Activated T-cell treated with anti-CD3 and anti-CD28 coated beads, Interleukin-2, amount 50 U/mL, for 1 hour (primary cell): ENCODE results near the gene HYI.
"Not testable (repeated sequence)": the region's sequence is repeated elsewhere in the genome, so short reads cannot be mapped to it uniquely, and the experiment has no call there.

Experiments
- DNase-seq: peaks from one replicate; pipeline ENCODE4 v3.0.0-alpha.2; 2020

Gene HYI

DNA sequence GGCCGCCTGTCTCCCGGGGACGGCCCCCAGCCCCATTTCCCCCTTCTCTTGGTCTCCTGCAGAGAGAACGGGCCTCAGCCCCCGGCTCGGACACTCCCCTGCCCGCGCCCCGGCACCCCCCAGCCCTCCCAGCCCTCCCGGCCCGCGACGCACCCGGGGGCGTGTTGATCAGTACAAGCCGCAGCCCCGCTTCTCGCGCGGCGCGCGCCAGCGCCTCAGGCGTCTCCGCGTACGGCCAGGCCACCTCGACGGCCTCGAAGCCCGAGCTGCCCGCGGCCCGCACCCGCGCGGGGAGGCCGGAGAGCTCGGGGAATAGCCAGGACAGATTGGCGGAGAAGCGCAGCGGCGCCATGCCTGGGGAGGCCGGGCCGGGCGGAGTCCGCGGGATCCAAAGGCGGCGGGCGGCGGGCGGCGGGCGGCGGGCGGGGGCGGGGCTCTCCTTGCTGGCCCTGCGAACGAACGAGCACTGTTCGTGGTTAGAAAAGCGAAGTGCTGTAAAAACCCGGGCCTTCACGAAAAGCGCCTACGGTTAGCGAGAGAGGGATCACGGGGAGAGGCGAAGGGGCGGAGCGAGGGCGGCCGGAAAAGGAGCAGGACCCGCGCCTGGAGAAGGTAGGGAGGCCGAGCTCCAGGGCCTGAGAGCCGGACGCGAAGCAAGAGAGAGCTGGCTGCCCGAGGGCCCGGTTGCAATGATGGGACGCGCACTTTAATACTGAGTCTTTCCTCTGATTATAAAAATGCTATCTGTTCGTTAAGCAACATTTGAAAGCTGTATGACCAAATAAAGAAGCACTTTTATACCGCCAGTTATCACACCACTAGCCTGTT is at the start of gene HYI:
HYI (minus strand) TSS at position 490 of the 828 bp plus-strand sequence; CDS start at position 352, 138 bp downstream.
- peak; percentile 65 for DNase-seq

- not testable (repeated sequence) for DNase-seq
Measured at GRCh38 chr1:43501806-43502205, 48.1 kb upstream of the HYI start.

GRCh38 chr1:43499898-43500297 is 46.2 kb upstream of the HYI start:
- no peak for DNase-seq

- no peak for DNase-seq
Measured at GRCh38 chr1:43495204-43495603, 41.5 kb upstream of the HYI start.

DNA sequence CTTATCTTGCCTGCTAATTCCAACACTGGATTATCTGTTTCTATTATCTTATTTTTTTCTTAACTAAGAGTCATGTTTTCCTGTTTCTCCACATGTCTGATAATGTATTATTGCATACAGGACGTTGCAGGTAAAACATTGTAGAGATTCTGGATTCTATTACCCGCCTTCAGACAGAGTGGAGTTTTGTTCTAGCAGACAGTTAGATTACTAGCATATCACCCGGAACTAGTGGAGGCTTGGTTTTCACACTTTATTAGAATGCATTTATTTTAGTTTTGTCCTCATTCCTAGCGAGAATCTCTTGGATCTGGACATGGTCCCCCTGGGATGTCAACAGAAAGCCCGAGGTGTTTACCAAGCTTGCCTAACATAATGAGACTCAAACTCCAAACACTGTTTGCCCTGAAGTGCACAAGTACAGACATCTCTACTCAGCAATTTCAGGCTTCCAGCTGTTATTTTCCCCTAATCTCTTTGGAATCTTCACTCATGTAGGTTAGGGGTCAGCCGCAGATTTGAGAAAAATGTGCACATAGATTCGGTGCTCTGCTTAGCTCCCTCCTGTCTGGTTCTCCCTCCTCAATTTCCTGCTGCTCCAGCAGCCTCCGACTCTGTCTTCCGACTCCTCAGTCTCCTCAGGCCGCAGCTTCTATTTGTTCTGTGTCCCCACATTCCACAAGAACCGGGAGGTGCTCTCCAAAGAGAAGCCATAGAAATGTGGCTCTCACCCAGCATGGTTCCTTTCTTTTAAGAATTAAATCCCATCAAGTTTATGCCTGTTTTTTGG is 40.1 kb upstream of the HYI start:
- no peak for DNase-seq

DNA sequence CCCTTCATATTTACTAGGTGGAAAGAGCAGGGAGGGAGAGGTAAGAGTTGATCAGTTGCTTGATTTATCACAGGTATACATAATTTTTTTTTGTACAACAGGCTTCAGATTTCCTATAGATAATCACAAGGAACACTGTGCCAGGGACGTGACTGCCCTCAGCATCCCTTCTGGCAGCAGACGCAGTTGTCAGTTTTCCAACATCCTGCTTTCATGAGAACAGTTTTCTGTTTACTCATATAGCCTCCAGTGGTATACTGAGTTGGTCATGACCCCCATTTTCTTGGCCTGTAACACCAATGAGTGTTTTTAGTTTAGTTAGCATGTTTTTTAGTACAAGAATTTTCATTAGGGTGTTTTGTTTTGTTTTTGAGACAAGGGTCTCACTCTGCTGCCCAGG is 39.1 kb upstream of the HYI start:
- DNase-seq: no peak

DNA sequence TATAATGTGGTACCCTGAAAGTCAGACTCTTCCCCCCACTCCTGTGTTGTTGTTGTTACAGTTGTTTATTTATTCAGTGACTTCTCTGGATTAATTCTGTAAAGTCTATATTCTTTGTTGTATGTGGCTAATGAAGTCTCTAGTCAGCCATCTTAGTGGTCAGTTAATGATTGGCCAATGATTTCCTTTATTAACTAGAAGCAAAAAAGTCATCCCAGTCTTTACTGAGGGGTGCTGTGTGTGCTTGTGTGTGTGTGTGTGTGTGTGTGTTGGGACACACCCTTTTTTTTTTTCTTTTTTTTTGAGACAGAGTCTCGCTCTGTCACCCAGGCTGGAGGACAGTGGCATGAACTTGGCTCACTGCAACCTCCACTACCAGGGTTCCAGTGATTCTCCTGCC is 37.3 kb upstream of the HYI start:
- DNase-seq: no peak

GRCh38 chr1:43488165-43488564 is 34.4 kb upstream of the HYI start:
- DNase-seq: no peak

GRCh38 chr1:43484367-43484766 is 30.6 kb upstream of the HYI start:
- no peak for DNase-seq

- no peak for DNase-seq
Measured at GRCh38 chr1:43482215-43482614, 28.5 kb upstream of the HYI start.

DNA sequence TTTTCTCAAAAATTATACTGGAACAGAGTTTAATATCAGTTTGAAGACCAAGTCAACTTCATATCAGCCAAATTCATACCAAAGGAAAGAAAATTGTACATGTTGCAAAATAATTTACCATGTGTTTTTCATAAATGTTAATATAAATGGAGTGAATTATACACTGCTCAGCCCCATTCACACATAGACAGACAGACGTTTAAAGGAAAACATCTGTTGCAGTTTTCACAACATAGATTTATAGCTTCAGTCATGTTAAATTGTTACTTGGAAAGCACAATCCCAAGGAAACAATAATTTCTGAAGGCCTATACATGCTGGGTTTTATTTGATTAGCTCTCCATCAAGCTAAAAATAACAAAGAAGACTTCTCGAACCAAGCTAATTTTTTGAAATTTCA is 27.8 kb upstream of the HYI start:
- DNase-seq: no peak

DNA sequence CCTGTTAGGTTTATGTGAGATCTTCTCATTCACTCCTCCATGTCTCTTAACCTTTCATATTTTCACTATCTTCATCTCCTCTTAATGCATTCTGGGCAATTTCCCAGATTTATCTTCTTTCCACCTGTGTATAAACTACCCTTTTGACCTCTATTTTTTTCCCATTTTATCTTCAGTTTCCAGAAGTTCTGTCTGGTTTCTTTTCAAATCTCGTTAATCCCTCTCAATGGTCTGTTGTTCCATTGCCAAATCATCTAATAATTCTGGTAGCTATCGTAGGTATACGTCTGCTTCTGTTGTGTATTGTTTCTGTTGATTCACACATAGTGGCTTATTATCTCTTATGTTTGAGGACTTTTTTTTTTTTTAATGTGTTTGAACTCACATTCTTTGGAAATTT is 25.7 kb upstream of the HYI start:
- DNase-seq: no peak

DNA sequence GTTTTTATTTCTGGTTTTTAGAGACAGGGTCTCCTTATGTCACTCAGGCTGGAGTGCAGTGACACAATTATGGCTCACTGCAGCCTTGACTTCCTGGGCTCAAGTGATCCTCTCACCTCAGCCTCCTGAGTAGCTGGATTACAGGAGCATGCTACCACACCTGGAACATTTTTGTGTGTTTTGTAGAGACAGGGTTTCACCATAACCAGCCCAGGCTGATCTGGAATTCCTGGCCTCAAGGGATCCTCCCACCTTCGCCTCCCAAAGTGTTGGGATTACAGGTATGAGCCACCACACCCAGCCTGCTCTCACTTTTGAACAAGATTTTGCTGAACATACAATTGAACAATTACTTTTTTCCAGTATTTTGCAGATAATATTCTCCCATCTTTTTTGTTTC is 24.0 kb upstream of the HYI start:
- DNase-seq: no peak

DNA sequence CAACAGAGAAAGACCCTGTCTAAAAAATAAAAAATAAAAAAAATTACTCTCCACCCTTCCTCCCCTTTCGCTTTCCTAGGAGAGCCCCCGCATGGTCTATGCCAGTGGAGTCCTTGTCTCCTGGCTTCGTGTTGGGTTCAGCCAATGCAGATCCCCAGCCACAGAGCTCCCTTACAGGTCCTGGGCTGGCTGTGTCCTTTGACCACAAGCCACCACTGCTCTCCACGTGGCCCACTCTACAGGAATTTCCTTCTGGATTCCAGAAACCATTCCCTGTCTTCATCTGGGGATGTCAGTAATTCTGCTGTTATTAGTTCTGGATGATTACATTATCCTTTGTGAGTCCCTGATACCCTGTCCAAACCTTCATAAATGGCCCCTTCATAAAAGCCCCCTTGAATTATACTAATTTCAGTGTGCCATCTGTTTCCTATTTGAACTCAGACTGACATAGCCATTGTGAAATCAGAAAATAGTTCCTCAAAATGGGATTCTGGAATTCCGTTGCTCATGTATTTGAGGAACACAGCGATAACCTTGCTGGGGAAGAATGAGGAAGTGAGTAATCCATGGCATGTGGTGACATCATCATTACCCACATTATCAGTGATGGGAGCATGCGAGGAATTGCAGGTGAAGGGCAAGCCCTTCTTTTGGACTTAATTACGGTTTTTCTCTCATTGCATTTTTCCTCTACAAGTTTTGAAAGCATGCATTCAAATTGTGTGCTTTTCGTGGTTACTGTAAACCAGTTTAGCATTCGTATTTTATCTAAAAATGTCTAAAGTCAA is 22.1 kb upstream of the HYI start:
- not testable (repeated sequence) for DNase-seq

GRCh38 chr1:43473463-43473862 is 19.7 kb upstream of the HYI start:
- DNase-seq: no peak

- DNase-seq: not testable (repeated sequence)
Measured at GRCh38 chr1:43472463-43473151, 18.9 kb upstream of the HYI start.

GRCh38 chr1:43472087-43472462 is 18.3 kb upstream of the HYI start:
- DNase-seq: no peak

DNA sequence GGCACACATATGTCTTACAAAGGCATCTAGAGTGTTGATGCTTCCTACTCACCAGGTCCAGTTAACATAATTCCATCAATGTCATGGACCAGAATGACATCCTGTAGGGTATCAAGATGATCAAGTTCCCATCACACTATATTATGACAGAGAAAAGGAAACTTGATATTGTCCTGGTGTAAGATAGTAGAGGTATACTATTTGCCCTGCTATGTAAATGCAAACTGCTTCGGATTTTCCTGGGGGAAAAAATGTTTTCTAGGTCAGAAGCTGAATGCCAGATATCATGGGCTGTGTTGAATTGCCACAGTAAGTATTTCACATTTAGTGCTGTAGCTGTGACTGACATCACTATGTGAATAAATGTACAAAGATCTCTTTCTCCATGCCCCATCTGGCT is 16.2 kb upstream of the HYI start:
- no peak for DNase-seq

GRCh38 chr1:43468414-43468813 is 14.7 kb upstream of the HYI start:
- DNase-seq: no peak

- DNase-seq: no peak
Measured at GRCh38 chr1:43466403-43466802, 12.7 kb upstream of the HYI start.

GRCh38 chr1:43465505-43466067 is 11.9 kb upstream of the HYI start:
- no peak for DNase-seq

DNA sequence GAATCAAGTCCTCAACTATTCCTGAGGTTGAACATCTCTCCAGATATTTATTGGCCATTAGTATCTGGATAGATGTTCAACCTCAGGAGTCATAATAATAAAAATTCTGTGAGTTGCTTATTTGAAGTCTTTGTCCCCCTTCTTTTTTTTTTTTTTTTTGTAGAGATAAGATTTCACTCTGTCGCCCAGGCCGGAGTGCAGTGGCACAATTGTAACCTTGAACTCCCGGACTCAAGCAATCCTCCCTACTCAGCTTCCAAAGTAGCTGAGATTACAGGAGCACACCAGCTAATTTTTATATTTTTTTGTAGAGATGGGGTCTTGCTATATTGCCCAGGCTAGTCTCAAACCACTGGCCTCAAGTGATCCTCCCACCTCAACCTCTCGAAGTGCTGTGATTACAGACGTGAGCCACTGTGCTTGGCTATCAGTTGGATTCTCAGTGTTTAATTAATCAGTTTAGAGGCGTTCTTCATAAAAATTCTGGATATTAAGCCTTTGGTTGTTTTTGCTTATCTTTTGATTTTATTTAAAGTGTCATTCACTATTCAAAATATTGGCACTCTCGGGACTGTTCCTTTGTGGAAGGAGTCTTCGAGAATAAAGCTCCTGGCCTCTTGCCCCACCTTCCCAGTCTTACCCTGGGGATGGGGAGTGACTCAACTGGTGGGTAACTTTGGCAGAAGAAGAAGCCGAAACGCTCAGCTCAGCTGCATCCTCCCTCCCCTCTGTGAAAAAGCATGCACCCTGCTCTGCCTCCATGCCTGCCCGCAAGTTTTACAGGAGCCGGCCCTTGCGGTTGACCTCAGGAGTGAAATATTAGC is 11.2 kb upstream of the HYI start:
- no peak for DNase-seq
